Measurements from ENCODE around the gene SLC5A12.

GRCh38 chr11:26719998-26720397 is 1.9 kb downstream of the SLC5A12 start:
- TF ChIP-seq HOXB13 (CRISPR knock-in tag; IDR thresholded peaks at IDR 0.05; ENCODE audit: low read depth) = no peak
- no peak for TF ChIP-seq POLR2A (IDR thresholded peaks at IDR 0.05; ENCODE audit: low read length)
- TF ChIP-seq PBX3 (IDR thresholded peaks at IDR 0.05) = no peak
- TF ChIP-seq FOSL2 (IDR thresholded peaks at IDR 0.05) = no peak
- no peak for TF ChIP-seq FOSL2 (CRISPR knock-in tag; IDR thresholded peaks at IDR 0.05)
- no peak for TF ChIP-seq ZSCAN20 (CRISPR knock-in tag; IDR thresholded peaks at IDR 0.05)
